AG10803 (cell line): ENCODE measurements around the gene HES7.

Source experiments
- DNase-seq: peaks from one replicate; pipeline ENCODE4 v3.0.0; 2010; ENCODE audit warnings: low read depth
- H3K4me3 ChIP-seq: 2 replicates; pipeline ENCODE4 v1.5.1; 2011; ENCODE audit warnings: mild to moderate bottlenecking, low read length, control low read depth
- TF ChIP-seq, protein P1 (sequence below): conservative IDR thresholded peaks from 2 replicates; pipeline ENCODE4 v1.5.1; 2011; ENCODE audit warnings: mild to moderate bottlenecking, low read length, control low read depth, inconsistent platforms

HES7 gene

DNA sequence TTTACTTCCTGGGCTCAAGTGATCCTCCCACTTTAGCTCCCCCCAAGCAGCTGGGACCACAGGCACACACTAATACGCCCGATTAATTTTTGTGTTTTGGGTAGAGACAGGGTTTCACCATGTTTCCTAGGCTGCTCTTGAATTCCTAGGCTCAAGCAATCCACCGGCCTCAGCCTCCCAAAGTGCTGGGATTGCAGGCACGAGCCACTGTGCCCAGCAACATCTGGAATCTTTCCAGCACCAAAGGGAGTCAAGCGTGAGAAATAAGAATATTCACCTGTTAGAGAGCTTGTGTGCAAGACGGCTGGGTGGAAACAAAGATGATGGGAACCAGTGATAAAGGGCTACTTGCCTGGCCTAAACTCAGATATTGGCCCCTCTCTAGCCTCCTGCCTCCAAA, 22.2 kb downstream of the HES7 start:
- TF ChIP-seq, protein P1, sequence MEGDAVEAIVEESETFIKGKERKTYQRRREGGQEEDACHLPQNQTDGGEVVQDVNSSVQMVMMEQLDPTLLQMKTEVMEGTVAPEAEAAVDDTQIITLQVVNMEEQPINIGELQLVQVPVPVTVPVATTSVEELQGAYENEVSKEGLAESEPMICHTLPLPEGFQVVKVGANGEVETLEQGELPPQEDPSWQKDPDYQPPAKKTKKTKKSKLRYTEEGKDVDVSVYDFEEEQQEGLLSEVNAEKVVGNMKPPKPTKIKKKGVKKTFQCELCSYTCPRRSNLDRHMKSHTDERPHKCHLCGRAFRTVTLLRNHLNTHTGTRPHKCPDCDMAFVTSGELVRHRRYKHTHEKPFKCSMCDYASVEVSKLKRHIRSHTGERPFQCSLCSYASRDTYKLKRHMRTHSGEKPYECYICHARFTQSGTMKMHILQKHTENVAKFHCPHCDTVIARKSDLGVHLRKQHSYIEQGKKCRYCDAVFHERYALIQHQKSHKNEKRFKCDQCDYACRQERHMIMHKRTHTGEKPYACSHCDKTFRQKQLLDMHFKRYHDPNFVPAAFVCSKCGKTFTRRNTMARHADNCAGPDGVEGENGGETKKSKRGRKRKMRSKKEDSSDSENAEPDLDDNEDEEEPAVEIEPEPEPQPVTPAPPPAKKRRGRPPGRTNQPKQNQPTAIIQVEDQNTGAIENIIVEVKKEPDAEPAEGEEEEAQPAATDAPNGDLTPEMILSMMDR = no peak
- no peak for DNase-seq
- H3K4me3 ChIP-seq = no peak overlapping the region

DNA sequence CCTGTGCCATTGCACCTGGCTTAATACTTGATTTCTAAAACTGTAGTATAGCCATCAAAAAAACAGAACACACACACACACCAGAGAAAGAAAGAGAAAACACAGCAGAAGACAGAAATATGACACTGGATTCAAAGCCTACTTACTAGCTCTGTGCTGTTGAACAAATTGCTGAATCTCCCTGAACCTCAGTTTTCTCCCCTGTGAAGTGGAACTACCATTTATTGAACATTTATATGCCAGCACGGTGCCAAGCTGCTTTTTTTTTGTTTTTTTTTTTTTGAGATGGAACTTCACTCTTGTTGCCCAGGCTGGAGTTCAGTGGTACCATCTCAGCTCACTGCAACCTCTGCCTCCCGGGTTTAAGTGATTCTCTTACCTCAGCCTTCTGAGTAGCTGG, 23.1 kb downstream of the HES7 start:
- TF ChIP-seq, protein P1 = no peak
- H3K4me3 ChIP-seq = no peak overlapping the region
- no peak for DNase-seq

DNA sequence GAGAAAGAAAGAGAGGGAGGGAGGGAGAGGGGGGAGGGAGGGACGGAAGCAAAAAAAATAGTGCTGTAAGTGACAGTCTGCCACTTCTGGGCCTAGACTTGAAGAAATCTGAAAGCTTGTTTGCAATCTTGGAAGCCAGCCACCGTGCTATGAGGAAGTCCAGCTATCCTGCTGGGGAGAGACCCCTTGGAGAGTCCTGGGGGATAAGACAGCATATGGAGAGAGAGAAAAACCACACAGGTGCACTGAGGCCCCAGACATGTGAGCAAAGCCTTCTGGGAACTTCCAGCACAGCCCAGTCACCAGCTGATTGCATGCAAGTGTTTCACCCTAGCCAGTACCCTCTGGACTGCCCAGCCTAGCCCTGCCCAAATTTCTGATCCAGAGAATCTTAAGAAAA, 23.8 kb downstream of the HES7 start:
- H3K4me3 ChIP-seq = no peak overlapping the region
- DNase-seq = no peak
- TF ChIP-seq, protein P1 = no peak

DNA sequence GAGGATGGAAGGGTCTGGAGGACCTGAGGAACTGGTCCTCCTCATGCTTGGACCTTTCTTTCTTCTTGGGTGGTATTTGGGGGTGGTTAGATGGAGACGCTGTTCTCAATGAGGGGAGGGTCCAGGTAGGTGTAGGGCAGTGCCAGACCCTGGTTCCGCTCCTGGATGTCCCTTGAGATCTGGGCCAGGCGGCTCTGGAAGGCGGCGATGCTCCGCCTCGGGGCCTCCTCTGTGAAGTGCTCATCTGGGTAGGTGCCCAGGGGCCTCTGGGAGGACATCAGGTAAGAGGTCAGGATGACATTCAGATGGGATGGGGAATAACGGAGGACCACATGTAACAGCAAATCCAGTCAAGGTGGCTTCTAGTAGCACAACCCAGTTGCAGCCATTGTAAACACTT, 27.4 kb downstream of the HES7 start:
- DNase-seq = no peak
- TF ChIP-seq, protein P1 = no peak
- no peak overlapping the region for H3K4me3 ChIP-seq

GRCh38 chr17:8095361-8095760, 28.5 kb downstream of the HES7 start:
- TF ChIP-seq, protein P1 = no peak
- H3K4me3 ChIP-seq = no peak overlapping the region
- DNase-seq = no peak

DNA sequence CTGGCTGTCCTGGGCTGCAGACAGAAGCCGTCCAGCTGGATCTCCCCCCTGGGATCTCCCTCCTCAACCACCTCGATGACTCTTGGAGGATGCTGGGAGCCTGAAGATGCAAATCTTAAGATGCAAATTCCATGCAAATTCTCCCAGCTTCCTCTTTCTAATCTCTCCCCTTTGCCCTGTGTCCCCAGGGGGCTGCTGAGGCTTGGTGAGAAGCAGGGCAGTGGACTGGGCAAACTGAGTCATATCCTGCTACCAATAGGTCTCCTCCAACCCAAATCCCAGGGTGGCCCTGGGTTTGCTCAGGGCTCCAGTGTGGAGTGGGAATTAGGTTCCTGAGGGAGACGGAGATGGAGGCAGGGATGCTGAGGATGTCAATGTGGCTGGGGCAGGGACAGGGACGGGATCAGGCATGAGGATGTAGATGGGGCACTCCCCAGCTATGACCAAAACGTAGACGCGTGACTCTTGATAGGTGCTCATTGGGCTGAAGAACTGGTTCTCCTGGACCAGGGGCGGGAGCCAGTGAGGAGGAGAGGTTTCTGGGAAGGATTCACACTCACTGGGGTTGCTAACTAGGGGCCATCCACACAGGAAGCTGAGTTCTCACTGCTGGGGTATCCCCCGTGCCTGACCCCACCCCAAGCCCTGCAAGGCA, 32.7 kb downstream of the HES7 start:
- H3K4me3 ChIP-seq = no peak overlapping the region
- DNase-seq = no peak
- TF ChIP-seq, protein P1 = no peak

DNA sequence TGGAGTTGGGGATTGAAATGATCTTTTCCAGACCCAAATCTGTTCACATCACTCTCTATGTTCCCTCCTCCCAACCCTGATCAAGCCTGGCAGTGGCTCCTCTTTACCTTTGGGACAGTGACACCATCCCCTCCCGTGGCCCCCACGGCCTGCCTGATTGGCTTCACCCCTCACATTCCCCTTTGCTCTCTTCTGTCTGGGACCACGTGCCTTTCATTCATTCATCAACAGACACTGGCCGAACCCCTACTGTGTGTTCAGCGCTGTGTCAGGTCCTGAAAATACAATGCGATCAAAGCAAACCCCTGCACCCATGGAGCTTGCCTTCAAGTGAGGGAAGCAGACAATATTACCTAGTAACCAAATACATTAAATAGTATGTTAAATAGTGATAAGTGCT, 34.2 kb downstream of the HES7 start:
- no peak for DNase-seq
- TF ChIP-seq, protein P1 = no peak
- H3K4me3 ChIP-seq = no peak overlapping the region
